Kidney epithelial cell (primary cell): Measurements from ENCODE around the gene THSD7A. TPM values are rescaled to one million over a fixed set of nuclear protein-coding genes. Genes with fewer than 3 reads are reported as not detected.
A peak's percentile ranks its signal among the peaks of the same experiment; 100 is the strongest.

ENCODE experiments used
- DNase-seq: peaks from one replicate; pipeline ENCODE4 v3.0.0-alpha.2; 2010; ENCODE audit warnings: low read depth
- H3K27me3 ChIP-seq: 2 replicates; pipeline ENCODE4 v1.6.0; 2011; ENCODE audit warnings: low read length; ENCODE audit not compliant: control insufficient read depth, insufficient read depth
- H3K36me3 ChIP-seq: 2 replicates; pipeline ENCODE4 v1.5.1; 2011; ENCODE audit warnings: low read length; ENCODE audit not compliant: control insufficient read depth, insufficient read depth
- H3K4me3 ChIP-seq: 2 replicates; pipeline ENCODE4 v1.5.1; 2011; ENCODE audit warnings: low read depth, mild to moderate bottlenecking, control low read depth, low read length
- CTCF ChIP-seq: IDR thresholded peaks from 2 replicates; pipeline ENCODE4 v1.5.1; 2011; ENCODE audit warnings: mild to moderate bottlenecking, moderate library complexity, low read length, control low read depth, inconsistent platforms; ENCODE audit not compliant: insufficient read depth, poor library complexity, severe bottlenecking
- total RNA-seq: library from RNA; depleted of rRNA; stranded (reverse); fragments of >200 nt; gene quantifications from 2 replicates; pipeline ENCODE4 v1.2.3, GENCODE V29; 2015

The THSD7A gene
- total RNA-seq, 1 donor from 2014 or later, result 27.3 TPM

DNA sequence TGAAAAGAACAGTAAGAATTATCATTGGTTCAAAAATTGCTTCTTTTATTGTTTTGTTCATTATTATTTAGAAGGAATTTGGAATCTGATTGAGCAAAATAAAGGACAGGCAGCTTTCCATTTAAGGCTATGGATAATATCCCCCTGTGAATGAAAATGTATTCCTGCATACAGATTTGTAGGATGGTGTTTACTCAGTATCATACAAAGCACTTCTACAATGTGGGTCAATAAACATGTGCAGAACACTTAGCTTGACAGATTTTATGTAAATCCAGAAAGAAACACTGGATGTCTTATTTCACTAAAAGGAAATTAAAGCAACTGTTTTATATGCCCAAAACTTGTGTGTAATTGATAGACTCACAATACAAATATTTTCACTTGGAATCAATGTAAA is 189.7 kb downstream of the THSD7A start:
- TF ChIP-seq CTCF, result no peak
- Histone ChIP-seq H3K36me3 (no peaks in the 10 kb centered on the region), H3K27me3 (no peaks in the 10 kb centered on the region), H3K4me3 (no peak overlapping the region)
- no peak for DNase-seq

- TF ChIP-seq CTCF, result no peak
- Histone ChIP-seq H3K27me3 (no peaks in the 10 kb centered on the region), H3K36me3 (no peaks in the 10 kb centered on the region), H3K4me3 (no peak overlapping the region)
- no peak for DNase-seq
Observed at GRCh38 chr7:11638011-11638774, 193.8 kb downstream of the THSD7A start.

DNA sequence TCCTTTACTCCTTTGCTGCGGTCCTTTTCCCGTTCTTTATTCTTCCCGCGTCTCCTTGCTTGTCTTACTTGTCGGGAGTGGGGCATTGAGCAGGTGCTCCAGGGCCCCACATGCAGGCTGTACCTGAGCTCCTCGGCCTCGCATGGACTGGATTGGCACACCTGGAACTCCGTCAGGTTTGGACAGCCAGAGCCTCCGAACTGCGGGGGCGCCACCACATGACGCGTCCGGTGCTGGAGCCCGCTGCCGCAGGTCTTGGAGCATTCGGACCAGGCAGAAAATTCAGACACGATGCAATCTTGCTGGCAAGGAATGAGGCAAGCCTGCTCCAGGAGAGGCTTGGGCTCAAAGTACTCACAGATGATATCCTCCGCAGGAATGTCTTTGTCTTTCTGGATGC is 195.7 kb downstream of the THSD7A start:
- Histone ChIP-seq H3K4me3 (no peak overlapping the region), H3K27me3 (no peaks in the 10 kb centered on the region), H3K36me3 (no peaks in the 10 kb centered on the region)
- DNase-seq, result no peak
- no peak for TF ChIP-seq CTCF

- no peak for TF ChIP-seq CTCF
- H3K4me3 ChIP-seq, result no peak overlapping the region
- DNase-seq, result no peak
- no peaks in the 10 kb centered on the region for H3K36me3 ChIP-seq
- H3K27me3 ChIP-seq, result no peaks in the 10 kb centered on the region
Observed at GRCh38 chr7:11633310-11633709, 198.7 kb downstream of the THSD7A start.

DNA sequence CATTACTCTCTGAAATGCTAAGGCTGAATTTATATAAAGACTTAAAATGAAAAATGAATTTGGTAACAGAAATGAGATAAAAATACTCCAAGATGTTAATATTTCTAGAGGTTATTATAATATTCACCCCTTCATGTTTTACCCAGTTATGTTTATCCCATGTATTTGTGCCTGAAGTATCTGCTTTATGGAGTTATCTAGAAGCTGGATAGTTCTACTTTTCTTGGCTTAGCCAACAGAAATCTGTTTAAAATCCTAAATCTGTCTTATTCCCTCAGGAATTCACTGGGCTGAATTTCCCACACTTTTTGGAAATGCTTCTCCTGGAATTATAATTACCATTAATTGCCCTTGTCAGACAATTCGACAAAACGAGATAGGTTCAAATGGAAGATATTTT is 201.6 kb downstream of the THSD7A start:
- Histone ChIP-seq H3K4me3 (no peak overlapping the region), H3K36me3 (no peaks in the 10 kb centered on the region), H3K27me3 (no peaks in the 10 kb centered on the region)
- no peak for DNase-seq
- no peak for TF ChIP-seq CTCF

GRCh38 chr7:11625669-11626068 is 206.3 kb downstream of the THSD7A start:
- H3K36me3 ChIP-seq, result no peaks in the 10 kb centered on the region
- no peak for TF ChIP-seq CTCF
- no peaks in the 10 kb centered on the region for H3K27me3 ChIP-seq
- no peak overlapping the region for H3K4me3 ChIP-seq
- peak; percentile 23 for DNase-seq
